NCI-H510A treated with DMSO at 0.1 percent for 48 hours (cell line): ENCODE data around the gene LRRC4B.
"Not testable (repeated sequence)": the region's sequence is repeated elsewhere in the genome, so short reads cannot be mapped to it uniquely, and the experiment has no call there.

ENCODE experiments used
- DNase-seq: peaks from one replicate; lab custom pipeline; 2025; lab: John Stamatoyannopoulos, UW

Gene LRRC4B

DNA sequence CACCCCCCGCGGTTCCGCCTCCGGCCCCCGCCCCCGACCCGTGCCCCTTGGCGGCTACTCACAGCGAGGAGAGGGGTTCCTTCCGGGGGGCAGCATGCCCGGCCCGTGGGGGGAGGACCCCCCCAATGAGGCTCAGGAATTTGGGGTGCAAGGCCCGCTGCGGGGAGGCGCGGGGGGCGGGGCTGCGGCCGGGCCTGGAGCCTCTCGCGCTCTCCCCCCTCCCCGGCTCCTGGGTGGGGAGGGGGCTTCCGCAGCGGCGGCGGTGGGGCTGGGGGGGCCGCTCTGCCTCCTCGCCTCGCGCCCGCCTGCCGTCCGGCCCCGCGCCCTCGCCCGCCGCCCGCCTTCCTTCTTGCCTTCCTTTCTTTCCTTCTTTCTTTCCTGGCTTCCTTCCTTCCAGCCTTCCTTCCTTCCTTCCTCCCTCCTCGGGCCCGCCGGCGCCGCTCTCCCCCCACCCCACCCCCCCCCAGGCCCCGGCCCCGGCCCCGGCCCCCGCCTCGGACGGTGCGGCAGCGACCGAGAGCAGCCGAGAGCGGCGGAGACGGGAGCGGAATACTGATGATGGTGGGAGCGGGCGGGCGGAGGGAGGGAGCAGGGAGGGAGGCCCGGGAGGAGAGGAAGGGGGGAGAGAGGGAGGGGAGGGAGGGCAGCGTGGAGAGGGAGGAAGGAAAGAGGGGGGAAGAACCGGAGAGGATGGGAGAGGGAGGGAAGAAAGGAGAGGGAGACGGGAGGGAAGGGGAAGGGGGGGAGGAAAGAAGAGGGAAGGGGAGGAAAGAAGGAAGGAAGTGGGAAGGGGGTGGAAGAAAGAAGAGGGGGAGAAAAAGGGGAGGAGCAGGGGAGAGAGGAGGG lies at the start of gene LRRC4B:
Gene LRRC4B, minus strand, starts transcription at position 554 of the 846 bp plus-strand sequence. CDS start 19,597 bp downstream, outside the sequence.
- DNase-seq, result no peak

- not testable (repeated sequence) for DNase-seq
These were observed 44.5 kb upstream of the LRRC4B start for GRCh38 chr19:50612504-50613404.

GRCh38 chr19:50607874-50608785 lies 39.9 kb upstream of the LRRC4B start:
- no peak for DNase-seq

DNA sequence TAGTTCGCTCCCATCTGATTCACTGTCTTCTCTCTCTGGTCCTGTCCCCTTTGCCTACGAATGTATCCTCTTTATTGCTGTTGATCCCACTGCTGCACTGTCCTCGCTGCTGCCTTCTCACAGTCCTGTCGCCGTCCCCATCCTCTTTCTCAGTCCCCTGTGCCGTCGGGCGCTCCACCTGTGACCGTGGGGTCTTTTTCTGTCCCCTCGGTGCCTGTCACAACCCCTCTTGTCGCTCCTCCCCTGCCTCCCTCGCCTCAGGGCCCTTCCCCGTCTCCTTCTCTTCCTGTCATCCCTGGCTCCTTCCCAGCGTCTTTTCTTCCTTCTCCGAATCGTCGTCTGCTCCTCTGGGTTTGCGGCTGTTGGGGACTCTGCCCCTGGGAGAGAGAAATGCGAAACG lies 39.2 kb upstream of the LRRC4B start:
- no peak for DNase-seq

- not testable (repeated sequence) for DNase-seq
These were observed 38.0 kb upstream of the LRRC4B start for GRCh38 chr19:50606059-50606836.

GRCh38 chr19:50604264-50605073 lies 36.2 kb upstream of the LRRC4B start:
- DNase-seq, result not testable (repeated sequence)

DNA sequence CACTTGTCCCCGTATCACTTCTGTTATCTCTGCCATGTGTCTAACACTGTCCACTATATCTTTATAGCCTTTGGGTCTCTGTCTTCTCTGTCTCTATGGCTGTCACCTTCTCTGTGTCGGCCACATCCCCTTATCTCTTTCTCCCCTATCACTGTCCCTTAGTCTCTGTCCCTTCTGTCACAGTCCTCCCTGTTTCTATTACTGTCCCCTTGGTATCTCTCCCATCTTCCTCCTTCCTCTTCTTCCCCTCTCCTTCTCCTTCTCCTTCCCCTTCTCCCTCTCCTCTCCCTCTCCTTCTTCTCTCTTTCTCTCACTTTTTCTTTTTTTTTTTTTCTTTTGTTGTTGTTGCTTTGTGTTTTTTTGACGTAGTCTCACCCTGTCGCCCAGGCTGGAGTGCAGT lies 34.7 kb upstream of the LRRC4B start:
- DNase-seq, result no peak

GRCh38 chr19:50602496-50602895 lies 34.3 kb upstream of the LRRC4B start:
- no peak for DNase-seq

DNA sequence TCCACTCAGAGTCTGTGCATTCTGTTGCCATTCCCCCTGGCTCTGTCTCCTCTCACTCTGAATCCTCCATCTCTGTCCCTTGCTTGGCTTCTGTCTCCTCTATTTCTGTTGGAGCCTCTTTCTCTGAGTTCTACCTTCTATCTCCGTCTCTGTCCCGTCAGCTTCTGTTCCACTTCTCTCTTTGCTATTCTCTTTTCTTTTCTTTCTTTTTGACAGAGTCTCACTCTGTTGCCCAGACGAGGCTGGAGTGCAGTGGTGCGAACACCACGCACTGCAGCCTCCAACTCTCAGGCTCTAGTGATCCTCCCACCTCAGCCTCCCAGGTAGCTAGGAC lies 33.8 kb upstream of the LRRC4B start:
- DNase-seq, result no peak

DNA sequence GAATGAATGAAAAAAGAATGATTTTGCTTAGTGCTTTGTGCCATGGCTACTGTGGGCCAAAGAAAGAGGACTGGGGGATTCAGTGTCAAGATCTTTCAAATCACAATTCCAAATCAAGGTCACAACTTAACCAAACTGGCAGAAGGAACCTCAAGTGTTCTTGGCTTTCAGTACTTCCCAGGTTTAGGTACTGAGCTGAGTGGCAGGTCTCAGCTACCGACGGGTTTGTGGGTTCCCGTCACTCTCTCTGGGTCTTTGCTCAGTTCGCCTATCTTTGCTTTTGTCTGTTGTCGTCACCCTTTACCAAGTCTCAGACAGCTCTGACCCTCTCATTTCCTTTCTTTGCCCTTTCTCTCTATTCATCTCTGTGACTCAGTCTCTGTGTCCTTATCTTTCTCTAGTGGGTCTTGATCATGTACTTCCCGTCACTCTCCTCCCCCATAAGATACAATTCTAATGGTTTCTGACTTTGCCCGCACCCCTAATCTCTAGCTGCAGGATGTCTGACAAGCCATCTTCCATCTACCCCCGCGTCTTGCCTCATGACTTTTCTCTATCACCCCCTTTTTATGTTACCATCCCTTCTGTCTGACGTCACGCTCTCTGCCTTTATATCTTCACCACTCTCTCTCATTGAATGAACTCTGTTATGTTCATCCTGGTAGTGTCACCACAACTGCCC lies 33.3 kb upstream of the LRRC4B start:
- no peak for DNase-seq

DNA sequence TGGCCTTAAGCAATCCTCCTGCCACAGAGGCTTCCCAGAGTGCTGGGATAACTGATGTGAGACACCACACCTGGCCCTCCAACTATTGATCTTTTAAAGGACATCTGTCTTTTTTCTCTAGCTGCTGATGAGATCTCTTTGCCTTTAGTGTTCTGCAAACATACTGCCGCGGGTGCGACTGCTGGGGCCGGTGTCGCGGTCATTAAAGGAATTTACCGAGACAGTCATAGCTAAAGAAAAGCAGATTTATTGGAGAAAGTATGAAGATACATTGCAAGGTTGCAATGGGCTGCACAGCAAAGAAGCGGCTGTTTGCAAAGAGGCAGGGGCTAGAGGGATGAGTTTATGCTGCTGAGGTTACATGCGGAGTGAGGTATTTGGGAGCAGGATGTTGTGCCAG lies 31.2 kb upstream of the LRRC4B start:
- no peak for DNase-seq

DNA sequence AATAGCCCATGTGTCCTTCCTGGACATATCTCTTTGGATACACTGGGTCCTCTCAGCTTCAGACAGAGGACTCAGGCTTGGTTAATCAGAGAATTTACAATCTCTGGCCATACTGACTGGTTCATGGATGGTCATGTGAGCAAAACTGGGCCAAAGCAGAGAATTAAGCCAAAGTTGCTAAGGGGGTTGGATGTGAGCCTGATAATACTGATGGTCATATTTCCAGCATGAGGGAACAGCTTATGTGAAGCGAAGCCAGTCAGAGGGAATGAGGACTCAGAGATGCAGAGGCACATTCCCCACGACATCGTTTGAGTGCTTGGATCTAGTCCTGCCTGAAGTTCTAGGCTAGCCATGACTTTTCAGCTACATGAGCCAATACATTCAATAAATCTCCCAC lies 22.0 kb upstream of the LRRC4B start:
- no peak for DNase-seq

GRCh38 chr19:50581795-50582660 lies 13.8 kb upstream of the LRRC4B start:
- not testable (repeated sequence) for DNase-seq

GRCh38 chr19:50580970-50581634 lies 12.9 kb upstream of the LRRC4B start:
- DNase-seq, result no peak

DNA sequence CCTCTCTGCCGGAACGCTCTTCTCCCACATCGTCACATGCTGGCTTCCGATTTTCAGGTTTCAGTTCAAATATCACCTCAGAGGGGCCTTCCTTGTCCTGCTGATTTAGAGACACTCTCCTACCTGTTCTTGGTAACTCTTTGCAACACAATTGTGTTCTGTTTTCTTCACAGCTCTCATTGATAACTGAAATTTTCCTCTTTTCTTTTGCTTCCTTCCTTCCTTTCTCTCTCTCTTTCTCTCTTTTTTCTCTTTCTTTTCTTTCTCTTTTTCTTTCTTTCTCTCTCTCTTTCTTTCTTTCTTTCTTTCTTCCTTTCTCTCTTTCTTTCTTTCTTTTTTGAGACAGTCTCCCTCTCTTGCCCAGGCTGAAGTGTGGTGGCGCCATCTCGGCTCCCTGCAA lies 12.0 kb upstream of the LRRC4B start:
- DNase-seq, result no peak

- not testable (repeated sequence) for DNase-seq
These were observed 8.5 kb upstream of the LRRC4B start for GRCh38 chr19:50576769-50577168.

GRCh38 chr19:50573741-50574461 lies 5.7 kb upstream of the LRRC4B start:
- no peak for DNase-seq
